AG04450 (cell line): ENCODE results near the gene ZBTB20. TPM values are rescaled to one million over a fixed set of nuclear protein-coding genes. Genes with fewer than 3 reads are reported as not detected.

Source experiments
- CTCF ChIA-PET: fragments of 300-600, 350-600 bp; formaldehyde crosslinking; extraction: SDS; loops from one replicate; lab custom pipeline; 2022; ENCODE audit warnings: antibody characterized with exemption, inconsistent platforms; lab: Charles Lee
- POLR2A ChIA-PET: fragments of 350-600 bp; formaldehyde crosslinking; extraction: SDS; loops from one replicate; lab custom pipeline; 2021; ENCODE audit warnings: antibody characterized with exemption, inconsistent platforms; lab: Yijun Ruan, JAX
- DNase-seq: peaks from one replicate; pipeline ENCODE4 v3.0.0-alpha.2; 2011; ENCODE audit warnings: low read depth, low spot score
- H3K27ac ChIP-seq: one replicate; pipeline ENCODE4 v1.5.1; 2012; ENCODE audit warnings: low read depth, low read length, control low read depth
- H3K27me3 ChIP-seq: one replicate; pipeline ENCODE4 v1.6.0; 2012; ENCODE audit warnings: low read length; ENCODE audit not compliant: control insufficient read depth, insufficient read depth
- H3K4me3 ChIP-seq: 2 replicates; pipeline ENCODE4 v1.5.1; 2011; ENCODE audit warnings: mild to moderate bottlenecking, low read depth, low read length, control low read depth
- H3K9me3 ChIP-seq: 2 replicates; pipeline ENCODE4 v1.5.1; 2012; ENCODE audit warnings: low read length; ENCODE audit not compliant: control insufficient read depth, insufficient read depth
- polyA plus RNA-seq: library from polyadenylated mRNA; depleted of rRNA; stranded (reverse); fragments of >200 nt; gene quantifications from 2 replicates; pipeline ENCODE4 v1.2.3, GENCODE V29; 2011
- TF ChIP-seq, protein P1 (sequence below): IDR thresholded peaks from 2 replicates; pipeline ENCODE4 v1.5.1; 2011; ENCODE audit warnings: low read depth, low read length, control low read depth, inconsistent platforms

The ZBTB20 gene
- polyA plus RNA-seq, 1 experiment: 3.0 TPM

DNA sequence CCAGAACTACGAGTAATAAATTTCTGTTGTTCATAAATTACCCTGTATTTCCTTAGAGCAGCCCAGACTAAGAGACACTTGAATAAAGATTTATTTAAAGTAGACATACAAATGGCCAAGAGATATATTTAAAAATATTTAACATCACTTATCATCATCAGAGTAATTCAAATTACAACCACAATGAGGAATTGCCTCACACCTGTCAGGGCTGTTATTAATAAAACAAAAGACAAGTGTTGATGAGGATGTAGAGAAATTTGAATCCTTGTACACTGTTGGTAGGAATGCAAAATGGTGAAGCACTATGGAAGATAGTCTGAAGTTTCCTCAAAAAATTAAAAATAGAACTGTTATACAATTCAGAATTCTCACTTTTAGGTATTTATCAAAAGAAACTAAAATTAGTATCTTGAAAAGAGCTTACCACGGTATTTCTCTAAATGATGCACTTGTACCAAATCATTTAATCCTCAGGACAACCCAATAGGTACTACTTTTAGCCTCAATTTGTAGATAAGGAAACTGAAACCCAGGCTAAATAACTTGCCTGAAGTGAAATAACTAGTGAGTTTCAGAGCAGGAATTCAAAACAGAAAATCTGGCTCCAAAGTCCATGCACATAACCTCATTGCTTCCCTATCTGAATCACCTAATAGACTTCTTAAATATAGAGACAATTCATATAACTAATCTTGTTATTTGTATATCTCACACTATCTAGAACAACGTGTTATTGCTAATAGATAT, 69.4 kb downstream of the ZBTB20 start:
- no peaks in the 10 kb centered on the region for H3K9me3 ChIP-seq
- TF ChIP-seq, protein P1, sequence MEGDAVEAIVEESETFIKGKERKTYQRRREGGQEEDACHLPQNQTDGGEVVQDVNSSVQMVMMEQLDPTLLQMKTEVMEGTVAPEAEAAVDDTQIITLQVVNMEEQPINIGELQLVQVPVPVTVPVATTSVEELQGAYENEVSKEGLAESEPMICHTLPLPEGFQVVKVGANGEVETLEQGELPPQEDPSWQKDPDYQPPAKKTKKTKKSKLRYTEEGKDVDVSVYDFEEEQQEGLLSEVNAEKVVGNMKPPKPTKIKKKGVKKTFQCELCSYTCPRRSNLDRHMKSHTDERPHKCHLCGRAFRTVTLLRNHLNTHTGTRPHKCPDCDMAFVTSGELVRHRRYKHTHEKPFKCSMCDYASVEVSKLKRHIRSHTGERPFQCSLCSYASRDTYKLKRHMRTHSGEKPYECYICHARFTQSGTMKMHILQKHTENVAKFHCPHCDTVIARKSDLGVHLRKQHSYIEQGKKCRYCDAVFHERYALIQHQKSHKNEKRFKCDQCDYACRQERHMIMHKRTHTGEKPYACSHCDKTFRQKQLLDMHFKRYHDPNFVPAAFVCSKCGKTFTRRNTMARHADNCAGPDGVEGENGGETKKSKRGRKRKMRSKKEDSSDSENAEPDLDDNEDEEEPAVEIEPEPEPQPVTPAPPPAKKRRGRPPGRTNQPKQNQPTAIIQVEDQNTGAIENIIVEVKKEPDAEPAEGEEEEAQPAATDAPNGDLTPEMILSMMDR: no peak
- DNase-seq: no peak
- ChIA-PET CTCF (interaction anchor here (1.2 kb wide), 1 partner anchor 140 kb away, joined by 3 read pairs; no protein-coding TSS in a partner anchor), POLR2A (no interaction called here)
- no peak overlapping the region for H3K4me3 ChIP-seq
- H3K27me3 ChIP-seq: no peaks in the 10 kb centered on the region
- H3K27ac ChIP-seq: no peak overlapping the region

DNA sequence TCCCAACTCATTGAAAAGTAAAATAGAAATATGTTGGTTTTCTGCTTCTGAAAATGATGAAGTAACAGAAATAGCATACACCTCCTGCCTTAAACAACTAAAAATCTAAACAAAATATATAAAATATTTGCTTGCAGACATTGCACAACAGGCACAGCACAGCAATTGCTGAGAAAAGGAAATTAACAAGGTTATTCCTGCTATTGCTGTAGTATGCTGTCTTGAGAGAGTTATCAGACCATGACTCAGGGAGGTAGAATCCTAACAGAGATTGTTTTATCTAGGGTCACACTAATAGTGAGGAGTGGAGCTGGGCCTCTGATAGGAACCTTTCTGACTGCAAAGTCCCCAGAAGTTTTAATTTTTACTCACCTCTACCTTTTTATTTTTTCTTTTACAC, 72.6 kb downstream of the ZBTB20 start:
- ChIA-PET CTCF (no interaction called here), POLR2A (no interaction called here)
- Histone ChIP-seq H3K9me3 (no peaks in the 10 kb centered on the region), H3K27me3 (no peaks in the 10 kb centered on the region), H3K4me3 (no peak overlapping the region), H3K27ac (no peak overlapping the region)
- DNase-seq: peak; percentile 30
- TF ChIP-seq, protein P1: no peak

GRCh38 chr3:115072265-115073021, 74.6 kb downstream of the ZBTB20 start:
- no peak overlapping the region for H3K4me3 ChIP-seq
- no peak overlapping the region for H3K27ac ChIP-seq
- CTCF ChIA-PET: no interaction called here
- H3K27me3 ChIP-seq: no peaks in the 10 kb centered on the region
- H3K9me3 ChIP-seq: no peaks in the 10 kb centered on the region
- POLR2A ChIA-PET: no interaction called here
- DNase-seq: no peak
- TF ChIP-seq, protein P1: no peak

DNA sequence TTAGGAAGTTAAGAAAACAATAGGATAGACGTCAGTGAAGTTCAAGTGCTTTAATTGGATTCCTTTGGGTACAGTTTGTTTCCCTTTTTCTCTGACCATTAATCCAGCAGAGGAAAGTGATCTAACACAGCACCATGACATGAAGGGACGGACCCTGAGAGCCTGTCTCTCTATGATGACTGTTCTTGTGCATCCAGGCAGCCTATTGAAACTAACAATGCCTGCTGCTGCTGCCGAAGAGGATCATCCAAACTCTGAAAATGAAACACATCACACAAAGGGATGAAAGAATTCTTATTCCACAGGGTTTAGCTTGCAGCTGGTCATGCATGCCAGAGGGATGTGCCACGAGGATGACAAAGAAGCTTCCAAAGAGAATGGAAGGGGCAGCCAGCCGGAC, 75.5 kb downstream of the ZBTB20 start:
- ChIA-PET POLR2A (no interaction called here), CTCF (no interaction called here)
- DNase-seq: peak; percentile 2
- Histone ChIP-seq H3K27ac (no peak overlapping the region), H3K4me3 (no peak overlapping the region), H3K27me3 (no peaks in the 10 kb centered on the region), H3K9me3 (no peaks in the 10 kb centered on the region)
- TF ChIP-seq, protein P1: no peak

- POLR2A ChIA-PET: no interaction called here
- H3K27me3 ChIP-seq: no peaks in the 10 kb centered on the region
- TF ChIP-seq, protein P1: no peak
- no peak overlapping the region for H3K27ac ChIP-seq
- CTCF ChIA-PET: no interaction called here
- no peaks in the 10 kb centered on the region for H3K9me3 ChIP-seq
- no peak overlapping the region for H3K4me3 ChIP-seq
- no peak for DNase-seq
Measured at GRCh38 chr3:115071166-115071565, 75.9 kb downstream of the ZBTB20 start.
